ENCODE results near the gene MYO1G. TPM values are rescaled to one million over a fixed set of nuclear protein-coding genes. Genes with fewer than 3 reads are reported as not detected.

MYO1G gene
- polyA plus RNA-seq, 1 of the 3 experiments (the other 2 are of a cell fraction) = 0.05 TPM

DNA sequence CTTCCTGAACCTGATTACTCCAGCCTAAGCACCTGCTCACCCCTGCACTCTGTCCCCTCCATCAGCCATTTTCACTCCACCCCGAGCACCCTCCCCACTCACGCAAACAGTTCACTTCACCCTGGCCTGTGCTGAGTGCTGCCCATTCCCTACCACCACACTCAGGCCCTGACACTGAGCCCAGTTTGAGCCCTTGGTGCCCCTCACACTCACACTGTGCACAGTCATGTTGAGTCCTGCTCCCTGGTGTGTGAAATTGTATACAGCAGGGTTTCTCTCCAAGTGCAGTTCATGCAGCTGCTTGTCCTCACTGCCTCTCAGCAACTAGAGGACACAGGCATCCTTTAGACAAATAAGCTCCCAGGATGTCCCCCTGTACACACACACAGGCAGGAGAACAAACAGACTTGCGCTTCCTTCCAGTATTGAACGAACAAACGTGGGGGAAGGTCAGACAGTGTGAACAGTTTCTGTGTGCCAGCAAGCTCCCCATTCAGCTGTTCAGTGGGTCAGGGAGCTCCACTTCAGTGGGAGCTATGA lies 6.8 kb downstream of the MYO1G start:
- H2AFZ ChIP-seq (ENCODE audit: low read depth) = no peak overlapping the region
- no peak overlapping the region for H3K4me3 ChIP-seq (ENCODE audit: low read depth in 2 of 2, low read length in 1 of 2)
- H3K27me3 ChIP-seq (ENCODE audit: insufficient read depth) = no peaks in the 10 kb centered on the region
- H3K9me2 ChIP-seq = no peaks in the 10 kb centered on the region
- DNase-seq = no peak
- 62% methylated on average over 5 of the region's 5 CpGs for WGBS (ENCODE audit: low lambda C conversion rate)
- no peaks in the 10 kb centered on the region for H3K9me3 ChIP-seq
- CTCF ChIA-PET = interaction anchor here (0.6 to 6.2 kb wide), 6 partner anchors 13 to 384 kb away, joined by 3 to 125 read pairs (median 14); partner anchors contain the start of gene TBRG4
- H3K4me1 ChIP-seq (ENCODE audit: control insufficient read depth in 1 of 2, insufficient read depth in 2 of 2, low read depth in 1 of 2, low read length in 1 of 2) = peaks cover 0 to 3% of the 10 kb centered on the region in 2 experiments; a peak in 1 of 4 replicates
- no peak overlapping the region for H3K27ac ChIP-seq (ENCODE audit: low read depth in 2 of 2, low read length in 1 of 2)
- no peak overlapping the region for H3K9ac ChIP-seq
- TF ChIP-seq, protein P1, sequence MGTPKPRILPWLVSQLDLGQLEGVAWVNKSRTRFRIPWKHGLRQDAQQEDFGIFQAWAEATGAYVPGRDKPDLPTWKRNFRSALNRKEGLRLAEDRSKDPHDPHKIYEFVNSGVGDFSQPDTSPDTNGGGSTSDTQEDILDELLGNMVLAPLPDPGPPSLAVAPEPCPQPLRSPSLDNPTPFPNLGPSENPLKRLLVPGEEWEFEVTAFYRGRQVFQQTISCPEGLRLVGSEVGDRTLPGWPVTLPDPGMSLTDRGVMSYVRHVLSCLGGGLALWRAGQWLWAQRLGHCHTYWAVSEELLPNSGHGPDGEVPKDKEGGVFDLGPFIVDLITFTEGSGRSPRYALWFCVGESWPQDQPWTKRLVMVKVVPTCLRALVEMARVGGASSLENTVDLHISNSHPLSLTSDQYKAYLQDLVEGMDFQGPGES (IDR thresholded peaks at IDR 0.05; ENCODE audit: low read depth, low read length) = no peak
- TF ChIP-seq TEAD4 (IDR thresholded peaks at IDR 0.05; ENCODE audit: borderline replicate concordance, insufficient read depth) (no peak), FOXJ3 (CRISPR knock-in tag; IDR thresholded peaks at IDR 0.05) (no peak), USF1 (IDR thresholded peaks at IDR 0.05; ENCODE audit: borderline replicate concordance, low read depth) (no peak), RCOR1 (IDR thresholded peaks at IDR 0.05; ENCODE audit: low read length) (no peak), TCF12 (IDR thresholded peaks at IDR 0.05) (no peak), EP300 (IDR thresholded peaks at IDR 0.05; ENCODE audit: borderline replicate concordance in 1 of 2, low read depth in 1 of 2, low read length in 1 of 2) (no peak), FOSL2 (IDR thresholded peaks at IDR 0.05; ENCODE audit: borderline replicate concordance, low read depth) (no peak), MXI1 (IDR thresholded peaks at IDR 0.05; ENCODE audit: low read depth, low read length) (no peak)
- H3K79me2 ChIP-seq (ENCODE audit: insufficient read depth) = no peaks in the 10 kb centered on the region
- H4K20me1 ChIP-seq (ENCODE audit: insufficient read depth) = no peaks in the 10 kb centered on the region
- no peaks in the 10 kb centered on the region for H3K36me3 ChIP-seq (replicated peaks in 1 of 2; ENCODE audit: control insufficient read depth in 1 of 2, insufficient read depth in 2 of 2, low read length in 1 of 2)
- H3F3A ChIP-seq (replicated peaks; ENCODE audit: insufficient read depth) = no peaks in the 10 kb centered on the region
- POLR2A ChIA-PET = interaction anchor here (1.3 to 2.8 kb wide), 4 partner anchors 10 to 164 kb away, joined by 3 to 16 read pairs (median 9); partner anchors contain the start of gene TBRG4
- H3K4me2 ChIP-seq = no peak overlapping the region

GRCh38 chr7:44971188-44971901 lies 7.5 kb downstream of the MYO1G start:
- Histone ChIP-seq H3K9me2 (no peaks in the 10 kb centered on the region), H3K27me3 (ENCODE audit: insufficient read depth) (no peaks in the 10 kb centered on the region), H4K20me1 (ENCODE audit: insufficient read depth) (no peaks in the 10 kb centered on the region), H3F3A (replicated peaks; ENCODE audit: insufficient read depth) (no peaks in the 10 kb centered on the region), H3K36me3 (replicated peaks in 1 of 2; ENCODE audit: control insufficient read depth in 1 of 2, insufficient read depth in 2 of 2, low read length in 1 of 2) (no peaks in the 10 kb centered on the region), H3K4me2 (no peak overlapping the region), H3K4me1 (ENCODE audit: control insufficient read depth in 1 of 2, insufficient read depth in 2 of 2, low read depth in 1 of 2, low read length in 1 of 2) (peaks cover 0 to 3% of the 10 kb centered on the region in 2 experiments; a peak in 1 of 4 replicates), H3K9ac (no peak overlapping the region), H3K9me3 (no peaks in the 10 kb centered on the region), H3K79me2 (ENCODE audit: insufficient read depth) (no peaks in the 10 kb centered on the region), H3K27ac (ENCODE audit: low read depth in 2 of 2, low read length in 1 of 2) (no peak overlapping the region), H3K4me3 (ENCODE audit: low read depth in 2 of 2, low read length in 1 of 2) (no peak overlapping the region), H2AFZ (ENCODE audit: low read depth) (no peak overlapping the region)
- no peak for TF ChIP-seq EP300 (IDR thresholded peaks at IDR 0.05; ENCODE audit: borderline replicate concordance in 1 of 2, low read depth in 1 of 2, low read length in 1 of 2)
- no peak for TF ChIP-seq SMC3 (IDR thresholded peaks at IDR 0.05; ENCODE audit: low read depth, low read length)
- TF ChIP-seq GABPA (IDR thresholded peaks at IDR 0.05; ENCODE audit: low read depth) = no peak
- no peak for TF ChIP-seq RCOR1 (IDR thresholded peaks at IDR 0.05; ENCODE audit: low read length)
- no peak for TF ChIP-seq MXI1 (IDR thresholded peaks at IDR 0.05; ENCODE audit: low read depth, low read length)
- TF ChIP-seq, protein P1 (IDR thresholded peaks at IDR 0.05; ENCODE audit: low read depth, low read length) = no peak
- no peak for TF ChIP-seq YY1 (IDR thresholded peaks at IDR 0.05; ENCODE audit: low read depth)
- TF ChIP-seq RAD21 (IDR thresholded peaks at IDR 0.05; ENCODE audit: low read length) = no peak
- TF ChIP-seq EZH2phosphoT487 (IDR thresholded peaks at IDR 0.05; ENCODE audit: borderline replicate concordance, low read depth) = no peak
- TF ChIP-seq RXRA (IDR thresholded peaks at IDR 0.05; ENCODE audit: borderline replicate concordance, low read depth) = no peak
- TF ChIP-seq FOXJ3 (CRISPR knock-in tag; IDR thresholded peaks at IDR 0.05) = no peak
- no peak for TF ChIP-seq USF1 (IDR thresholded peaks at IDR 0.05; ENCODE audit: borderline replicate concordance, low read depth)
- TF ChIP-seq CHD2 (IDR thresholded peaks at IDR 0.05; ENCODE audit: low read length, partially characterized antibody) = no peak
- TF ChIP-seq GATA2 (CRISPR knock-in tag; IDR thresholded peaks at IDR 0.05) = no peak
- TF ChIP-seq TAF1 (IDR thresholded peaks at IDR 0.05; ENCODE audit: borderline replicate concordance, low read depth, low read length) = no peak
- TF ChIP-seq JUND (IDR thresholded peaks at IDR 0.05) = no peak
- no peak for TF ChIP-seq POLR2AphosphoS5 (IDR thresholded peaks at IDR 0.05; ENCODE audit: low read depth, low read length)
- no peak for TF ChIP-seq TEAD4 (IDR thresholded peaks at IDR 0.05; ENCODE audit: borderline replicate concordance, insufficient read depth)
- WGBS (ENCODE audit: low lambda C conversion rate) = 73% methylated on average over 7 of the region's 10 CpGs
- DNase-seq = peak; percentile 18
- ChIA-PET POLR2A (interaction anchor here (1.3 to 1.8 kb wide), 2 partner anchors 11 to 164 kb away, joined by 3 to 8 read pairs; no protein-coding TSS in a partner anchor), CTCF (interaction anchor here (0.6 to 6.2 kb wide), 2 partner anchors 140 to 165 kb away, joined by 3 to 125 read pairs; partner anchors contain the start of gene TBRG4)
